Lower leg skin (tissue), 4 donors: ENCODE data around the gene MFGE8. TPM values are rescaled to one million over a fixed set of nuclear protein-coding genes. Genes with fewer than 3 reads are reported as not detected.

Experiments
- DNase-seq, 2 donors: peaks; one replicate each; pipeline ENCODE4 v3.0.0-alpha.2; 2019; ENCODE audit warnings: low spot score in 2 of 2
- H3K4me3 ChIP-seq: fragments of 200-600 bp; sonication (generic); 2 replicates; pipeline ENCODE4 v1.5.1; 2017; ENCODE audit warnings: mild to moderate bottlenecking, low read depth; ENCODE audit not compliant: poor library complexity, severe bottlenecking
- CTCF ChIP-seq, 3 donors: fragments of 450-650 bp; IDR thresholded peaks; one replicate each; pipeline ENCODE4 v1.5.1; 2016; ENCODE audit warnings: antibody characterized with exemption in 3 of 3, mild to moderate bottlenecking in 3 of 3, moderate library complexity in 2 of 3
- POLR2A ChIP-seq, 2 donors: fragments of 450-650 bp; IDR thresholded peaks; one replicate each; pipeline ENCODE4 v1.6.1; 2016 to 2017; ENCODE audit warnings: antibody characterized with exemption in 2 of 2, mild to moderate bottlenecking in 1 of 2, moderate library complexity in 1 of 2
- WGBS, 2 donors: methylation state at CpG; one replicate each; pipeline ENCODE4 v1.1.5; 2018; 5-methylcytosine and 5-hydroxymethylcytosine counted together
- intact Hi-C: fragments of 100-400 bp; cut with DNase I; formaldehyde crosslinking; loops from one replicate; pipeline ENCODE4 v1.15.0; 2023; ENCODE audit warnings: low total_unique reads
- total RNA-seq, 4 donors: library from RNA; depleted of rRNA; stranded (reverse); fragments of >200 nt; gene quantifications; one replicate each; pipeline ENCODE4 v1.1.0, GENCODE V29; 2016

Gene MFGE8
- total RNA-seq, 4 donors from 2014 or later, result 109 to 237 (median 139) TPM

- H3K4me3 ChIP-seq, result no peak overlapping the region
- WGBS, 2 donors, result 80 to 81% methylated on average over 10 of the region's 10 CpGs
- intact Hi-C loops, result loop anchor here (5.0 kb wide), 1 partner anchor 929 kb away; no protein-coding TSS in a partner anchor
- DNase-seq, result no peak
- TF ChIP-seq CTCF (IDR thresholded peaks at IDR 0.05) (no peak), POLR2A (IDR thresholded peaks at IDR 0.05) (no peak)
Observed at GRCh38 chr15:88876573-88876972, 36.6 kb downstream of the MFGE8 start.

GRCh38 chr15:88874684-88875083 lies 38.5 kb downstream of the MFGE8 start:
- no peak overlapping the region for H3K4me3 ChIP-seq
- DNase-seq, result no peak
- intact Hi-C loops, result loop anchor here (5.0 kb wide), 1 partner anchor 927 kb away; no protein-coding TSS in a partner anchor
- TF ChIP-seq CTCF (IDR thresholded peaks at IDR 0.05) (no peak), POLR2A (IDR thresholded peaks at IDR 0.05) (no peak)
- WGBS, 2 donors, result 32 to 34% methylated on average over 6 of the region's 6 CpGs

GRCh38 chr15:88874275-88874674 lies 38.9 kb downstream of the MFGE8 start:
- intact Hi-C loops, result no loop called here
- DNase-seq, result no peak
- WGBS, 2 donors, result 78 to 83% methylated on average over 15 of the region's 15 CpGs
- TF ChIP-seq POLR2A (IDR thresholded peaks at IDR 0.05) (no peak), CTCF (IDR thresholded peaks at IDR 0.05) (no peak)
- no peak overlapping the region for H3K4me3 ChIP-seq

GRCh38 chr15:88873786-88874185 lies 39.4 kb downstream of the MFGE8 start:
- WGBS, 2 donors, result 89 to 94% methylated on average over 12 to 13 of the region's 13 CpGs
- TF ChIP-seq CTCF (IDR thresholded peaks at IDR 0.05) (no peak), POLR2A (IDR thresholded peaks at IDR 0.05) (no peak)
- intact Hi-C loops, result no loop called here
- no peak overlapping the region for H3K4me3 ChIP-seq
- DNase-seq, result no peak

- DNase-seq, result no peak
- WGBS, 2 donors, result 51 to 62% methylated on average over 9 of the region's 9 CpGs
- TF ChIP-seq CTCF (IDR thresholded peaks at IDR 0.05) (no peak), POLR2A (IDR thresholded peaks at IDR 0.05) (no peak)
- H3K4me3 ChIP-seq, result no peak overlapping the region
- intact Hi-C loops, result no loop called here
Observed at GRCh38 chr15:88872706-88873105, 40.5 kb downstream of the MFGE8 start.

- 75 to 78% methylated on average over 6 of the region's 6 CpGs for WGBS, 2 donors
- H3K4me3 ChIP-seq, result no peak overlapping the region
- TF ChIP-seq CTCF (IDR thresholded peaks at IDR 0.05) (no peak), POLR2A (IDR thresholded peaks at IDR 0.05) (no peak)
- DNase-seq, result no peak
- intact Hi-C loops, result no loop called here
Observed at GRCh38 chr15:88872106-88872505, 41.1 kb downstream of the MFGE8 start.
